ENCODE data around the gene XRCC3. TPM values are rescaled to one million over a fixed set of nuclear protein-coding genes. Genes with fewer than 3 reads are reported as not detected.
A peak's percentile ranks its signal among the peaks of the same experiment; 100 is the strongest.

Gene XRCC3
- total RNA-seq, 1 donor from 2014 or later, result 5.2 TPM

DNA sequence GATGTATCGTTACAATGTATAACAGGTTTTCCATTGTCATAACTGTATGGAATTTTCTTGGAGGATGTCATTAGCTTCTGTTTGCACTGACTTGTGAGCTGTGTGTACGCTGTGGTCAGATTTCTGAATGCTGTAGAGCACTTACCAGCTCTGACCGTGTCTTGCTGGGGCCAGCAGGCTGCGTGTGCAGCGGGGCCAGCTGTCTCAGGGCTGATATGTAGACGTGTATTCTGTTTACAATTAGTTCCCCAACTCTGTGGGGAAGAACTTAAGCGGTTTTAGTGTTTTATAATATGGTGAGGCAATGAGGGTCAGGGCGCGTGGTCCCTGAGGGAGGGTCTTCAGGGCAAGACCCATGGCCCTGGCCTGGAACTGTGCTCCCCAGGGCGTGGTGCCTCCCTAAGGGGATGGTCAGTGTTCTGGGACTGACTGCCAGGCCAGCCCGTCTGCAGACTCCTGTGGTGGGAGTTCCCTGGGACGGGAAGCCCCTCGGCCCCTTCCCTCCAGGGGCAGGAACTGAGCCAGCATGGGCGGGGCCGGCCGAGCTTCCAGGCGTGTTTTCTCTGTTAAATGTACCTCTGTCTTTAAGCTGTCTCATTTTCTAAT is 18.7 kb downstream of the XRCC3 start:
- H4K20me1 ChIP-seq (ENCODE audit: insufficient read depth, low read length), result peaks cover 83% of the 10 kb centered on the region
- Mint-ChIP-seq H3K36me3 (ENCODE audit: low read depth, unreplicated experiment) (no peaks in the 10 kb centered on the region), H3K9me3 (ENCODE audit: unreplicated experiment) (no peaks in the 10 kb centered on the region), H3K27me3 (ENCODE audit: low read depth, unreplicated experiment) (no peaks in the 10 kb centered on the region), H3K4me1 (ENCODE audit: low read depth, unreplicated experiment) (peaks cover 14% of the 10 kb centered on the region), H3K27ac (ENCODE audit: unreplicated experiment) (peak overlapping the region; percentile 62), H3K4me3 (ENCODE audit: unreplicated experiment) (no peak overlapping the region)
- peaks cover 23% of the 10 kb centered on the region for H3K36me3 ChIP-seq (ENCODE audit: insufficient read depth, low read length)
- no peaks in the 10 kb centered on the region for H3K9me3 ChIP-seq (ENCODE audit: insufficient read depth, low read depth, low read length)
- H3K9ac ChIP-seq (ENCODE audit: low read length), result no peak overlapping the region
- TF ChIP-seq EZH2 (IDR thresholded peaks at IDR 0.05; ENCODE audit: insufficient read depth, low read length), result no peak
- TF ChIP-seq, protein P1, sequence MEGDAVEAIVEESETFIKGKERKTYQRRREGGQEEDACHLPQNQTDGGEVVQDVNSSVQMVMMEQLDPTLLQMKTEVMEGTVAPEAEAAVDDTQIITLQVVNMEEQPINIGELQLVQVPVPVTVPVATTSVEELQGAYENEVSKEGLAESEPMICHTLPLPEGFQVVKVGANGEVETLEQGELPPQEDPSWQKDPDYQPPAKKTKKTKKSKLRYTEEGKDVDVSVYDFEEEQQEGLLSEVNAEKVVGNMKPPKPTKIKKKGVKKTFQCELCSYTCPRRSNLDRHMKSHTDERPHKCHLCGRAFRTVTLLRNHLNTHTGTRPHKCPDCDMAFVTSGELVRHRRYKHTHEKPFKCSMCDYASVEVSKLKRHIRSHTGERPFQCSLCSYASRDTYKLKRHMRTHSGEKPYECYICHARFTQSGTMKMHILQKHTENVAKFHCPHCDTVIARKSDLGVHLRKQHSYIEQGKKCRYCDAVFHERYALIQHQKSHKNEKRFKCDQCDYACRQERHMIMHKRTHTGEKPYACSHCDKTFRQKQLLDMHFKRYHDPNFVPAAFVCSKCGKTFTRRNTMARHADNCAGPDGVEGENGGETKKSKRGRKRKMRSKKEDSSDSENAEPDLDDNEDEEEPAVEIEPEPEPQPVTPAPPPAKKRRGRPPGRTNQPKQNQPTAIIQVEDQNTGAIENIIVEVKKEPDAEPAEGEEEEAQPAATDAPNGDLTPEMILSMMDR (IDR thresholded peaks at IDR 0.05; ENCODE audit: insufficient read depth, low read depth, low read length), result no peak
- DNase-seq (ENCODE audit: low read depth), result peak; percentile 21
- H3K79me2 ChIP-seq (ENCODE audit: insufficient read depth, low read length), result peaks cover 78% of the 10 kb centered on the region
- peak overlapping the region; percentile 16 for H3K4me2 ChIP-seq (ENCODE audit: low read length)
- H3K4me1 ChIP-seq (ENCODE audit: insufficient read depth, low read length), result peaks cover 17% of the 10 kb centered on the region
- no peak overlapping the region for H2AFZ ChIP-seq (ENCODE audit: low read depth, low read length)
- H3K27me3 ChIP-seq (ENCODE audit: insufficient read depth, low read length), result no peaks in the 10 kb centered on the region
- H3K4me3 ChIP-seq (ENCODE audit: insufficient read depth, low read depth, low read length), result no peak overlapping the region
- FAIRE-seq, result peak; percentile 34
- peak overlapping the region; percentile 35 for H3K27ac ChIP-seq (ENCODE audit: low read depth, low read length)

DNA sequence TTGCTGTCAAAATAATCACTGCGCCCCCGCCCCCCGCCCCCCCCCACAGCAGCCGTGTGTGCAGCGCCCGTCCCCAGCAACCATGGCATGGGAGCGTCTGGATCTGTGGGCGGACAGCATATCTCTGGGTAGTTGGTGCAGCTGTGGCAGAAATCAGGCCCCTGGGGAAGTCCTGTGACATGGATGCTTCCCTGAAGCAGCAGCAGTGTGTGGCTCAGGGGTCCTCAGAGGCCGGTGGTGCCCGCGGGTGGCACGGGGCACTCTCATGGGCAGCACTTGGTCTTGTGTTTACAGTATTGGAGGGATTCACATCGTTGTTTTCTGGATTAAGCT is 19.2 kb downstream of the XRCC3 start:
- peaks cover 17% of the 10 kb centered on the region for H3K4me1 ChIP-seq (ENCODE audit: insufficient read depth, low read length)
- H3K4me2 ChIP-seq (ENCODE audit: low read length), result no peak overlapping the region
- Mint-ChIP-seq H3K9me3 (ENCODE audit: unreplicated experiment) (no peaks in the 10 kb centered on the region), H3K27ac (ENCODE audit: unreplicated experiment) (peak overlapping the region; percentile 14), H3K4me3 (ENCODE audit: unreplicated experiment) (no peak overlapping the region), H3K4me1 (ENCODE audit: low read depth, unreplicated experiment) (peaks cover 14% of the 10 kb centered on the region), H3K27me3 (ENCODE audit: low read depth, unreplicated experiment) (no peaks in the 10 kb centered on the region), H3K36me3 (ENCODE audit: low read depth, unreplicated experiment) (peaks cover under 1% of the 10 kb centered on the region)
- H3K27ac ChIP-seq (ENCODE audit: low read depth, low read length), result peak overlapping the region; percentile 35
- peaks cover 23% of the 10 kb centered on the region for H3K36me3 ChIP-seq (ENCODE audit: insufficient read depth, low read length)
- H3K27me3 ChIP-seq (ENCODE audit: insufficient read depth, low read length), result no peaks in the 10 kb centered on the region
- H3K9me3 ChIP-seq (ENCODE audit: insufficient read depth, low read depth, low read length), result no peaks in the 10 kb centered on the region
- no peak overlapping the region for H3K9ac ChIP-seq (ENCODE audit: low read length)
- H4K20me1 ChIP-seq (ENCODE audit: insufficient read depth, low read length), result peaks cover 82% of the 10 kb centered on the region
- peaks cover 81% of the 10 kb centered on the region for H3K79me2 ChIP-seq (ENCODE audit: insufficient read depth, low read length)
- DNase-seq (ENCODE audit: low read depth) (no peak), FAIRE-seq (no peak)
- H2AFZ ChIP-seq (ENCODE audit: low read depth, low read length), result no peak overlapping the region
- TF ChIP-seq, protein P1 (IDR thresholded peaks at IDR 0.05; ENCODE audit: insufficient read depth, low read depth, low read length), result no peak
- TF ChIP-seq EZH2 (IDR thresholded peaks at IDR 0.05; ENCODE audit: insufficient read depth, low read length), result no peak
- H3K4me3 ChIP-seq (ENCODE audit: insufficient read depth, low read depth, low read length), result no peak overlapping the region

DNA sequence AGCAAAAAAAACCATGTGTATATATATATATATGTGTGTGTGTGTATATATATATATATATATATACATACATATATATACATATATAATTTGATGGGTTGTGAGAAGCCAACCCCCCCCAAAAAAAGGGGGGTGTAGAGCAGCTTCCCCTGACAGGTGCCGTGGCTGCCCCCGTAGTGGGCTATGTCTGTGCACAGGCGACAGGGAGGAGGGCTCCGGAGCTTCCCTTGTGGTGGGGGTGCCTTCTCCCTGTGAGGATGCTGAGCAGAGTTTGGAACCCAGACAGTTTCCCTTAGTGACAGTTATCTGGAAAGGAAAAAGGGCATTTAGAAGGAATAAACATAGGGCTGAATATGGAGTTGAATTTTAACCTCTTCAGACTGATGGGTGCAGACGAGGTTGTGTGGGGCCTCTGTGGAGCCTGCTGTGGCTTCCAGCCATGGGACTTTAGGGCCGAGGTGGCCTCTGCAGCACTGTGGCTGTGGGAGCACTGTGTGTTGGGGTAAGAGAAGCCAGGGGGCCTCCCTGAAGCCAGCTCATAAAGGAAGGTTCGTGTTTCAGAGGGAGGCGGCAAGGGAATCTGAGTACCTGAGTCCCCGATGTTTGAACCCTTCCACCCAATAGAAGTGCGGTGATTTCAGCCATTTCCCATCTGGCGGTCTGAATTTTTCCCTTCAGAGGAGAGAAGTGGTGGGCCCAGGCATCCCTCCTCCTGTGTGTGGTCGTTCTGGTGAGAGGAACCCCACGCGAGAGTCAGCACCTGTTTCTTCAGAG is 19.8 kb downstream of the XRCC3 start:
- Histone ChIP-seq H2AFZ (ENCODE audit: low read depth, low read length) (no peak overlapping the region), H3K79me2 (ENCODE audit: insufficient read depth, low read length) (peaks cover 85% of the 10 kb centered on the region), H3K27me3 (ENCODE audit: insufficient read depth, low read length) (no peaks in the 10 kb centered on the region), H3K4me3 (ENCODE audit: insufficient read depth, low read depth, low read length) (no peak overlapping the region), H3K4me1 (ENCODE audit: insufficient read depth, low read length) (peaks cover 17% of the 10 kb centered on the region), H3K9me3 (ENCODE audit: insufficient read depth, low read depth, low read length) (no peaks in the 10 kb centered on the region), H4K20me1 (ENCODE audit: insufficient read depth, low read length) (peaks cover 82% of the 10 kb centered on the region), H3K27ac (ENCODE audit: low read depth, low read length) (no peak overlapping the region), H3K9ac (ENCODE audit: low read length) (no peak overlapping the region), H3K4me2 (ENCODE audit: low read length) (no peak overlapping the region), H3K36me3 (ENCODE audit: insufficient read depth, low read length) (peaks cover 26% of the 10 kb centered on the region)
- peaks cover 14% of the 10 kb centered on the region for H3K4me1 Mint-ChIP-seq (ENCODE audit: low read depth, unreplicated experiment)
- FAIRE-seq, result no peak
- H3K9me3 Mint-ChIP-seq (ENCODE audit: unreplicated experiment), result no peaks in the 10 kb centered on the region
- H3K4me3 Mint-ChIP-seq (ENCODE audit: unreplicated experiment), result no peak overlapping the region
- no peak for DNase-seq (ENCODE audit: low read depth)
- TF ChIP-seq EZH2 (IDR thresholded peaks at IDR 0.05; ENCODE audit: insufficient read depth, low read length), result no peak
- TF ChIP-seq, protein P1 (IDR thresholded peaks at IDR 0.05; ENCODE audit: insufficient read depth, low read depth, low read length), result no peak
- H3K27ac Mint-ChIP-seq (ENCODE audit: unreplicated experiment), result peak overlapping the region; percentile 58
- H3K36me3 Mint-ChIP-seq (ENCODE audit: low read depth, unreplicated experiment), result peaks cover 3% of the 10 kb centered on the region
- no peaks in the 10 kb centered on the region for H3K27me3 Mint-ChIP-seq (ENCODE audit: low read depth, unreplicated experiment)
